ENCODE results near the gene NUPR2. TPM values are rescaled to one million over a fixed set of nuclear protein-coding genes. Genes with fewer than 3 reads are reported as not detected.

Gene NUPR2
- total and polyA plus RNA-seq, 2 experiments from 2014 or later: not detected

DNA sequence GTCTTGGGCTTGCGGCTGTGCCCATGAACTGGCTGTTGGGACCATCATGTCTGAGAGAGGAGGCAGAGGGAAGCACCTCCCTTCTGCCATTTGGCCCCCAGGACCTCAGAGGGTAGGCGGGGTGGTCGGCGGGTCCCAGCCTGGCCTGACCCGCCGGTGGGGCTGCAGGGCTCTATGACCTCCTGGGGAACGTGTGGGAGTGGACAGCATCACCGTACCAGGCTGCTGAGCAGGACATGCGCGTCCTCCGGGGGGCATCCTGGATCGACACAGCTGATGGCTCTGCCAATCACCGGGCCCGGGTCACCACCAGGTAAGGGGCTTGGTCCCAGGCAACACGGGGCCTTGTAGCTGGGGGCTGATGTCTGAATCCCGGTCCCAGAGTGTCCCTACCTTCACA, 38.0 kb downstream of the NUPR2 start:
- H3K4me3 ChIP-seq: no peak overlapping the region
- H4K20me1 ChIP-seq (replicated peaks; ENCODE audit: insufficient read depth): no peaks in the 10 kb centered on the region

DNA sequence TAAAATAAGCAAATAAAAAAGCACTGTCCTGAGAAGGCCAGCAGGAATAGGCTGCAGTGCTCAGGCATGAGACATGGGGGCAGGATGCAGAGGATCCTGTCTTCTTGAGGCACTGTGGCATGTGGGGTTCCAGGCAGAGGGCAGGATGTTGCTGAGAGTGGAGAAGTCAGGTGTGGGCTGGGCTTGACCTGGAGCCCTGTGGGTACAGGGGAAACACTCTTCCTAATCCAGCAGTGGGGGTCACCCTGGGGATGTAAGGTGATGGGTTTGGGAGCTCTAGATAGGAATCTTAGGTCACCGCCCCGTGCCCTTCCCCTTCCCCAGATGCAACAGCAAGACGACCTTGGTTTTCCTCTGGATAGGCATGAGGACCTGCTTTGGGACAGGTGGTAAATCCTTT, 38.5 kb downstream of the NUPR2 start:
- Histone ChIP-seq H4K20me1 (replicated peaks; ENCODE audit: insufficient read depth) (no peaks in the 10 kb centered on the region), H3K4me3 (no peak overlapping the region), H3K27me3 (ENCODE audit: insufficient read depth) (no peaks in the 10 kb centered on the region), H3F3A (replicated peaks; ENCODE audit: low read depth) (0 out of 2 replicates have a peak, but pooled peaks cover 4% of the 10 kb centered on the region), H3K79me2 (replicated peaks; ENCODE audit: insufficient read depth) (no peaks in the 10 kb centered on the region), H2AFZ (no peak overlapping the region), H3K4me1 (ENCODE audit: insufficient read depth) (no peaks in the 10 kb centered on the region), H3K27ac (ENCODE audit: low read depth) (no peak overlapping the region), H3K36me3 (ENCODE audit: insufficient read depth) (no peaks in the 10 kb centered on the region; the same call in 1 of the 2 replicates), H3K4me2 (no peak overlapping the region), H3K9me2 (ENCODE audit: insufficient read depth) (no peaks in the 10 kb centered on the region)
- DNase-seq (ENCODE audit: low spot score) (no peak), ATAC-seq (no peak)
- H3K4me1 Mint-ChIP-seq: peaks cover 2% of the 10 kb centered on the region
- peaks cover 28% of the 10 kb centered on the region for H3K36me3 Mint-ChIP-seq (ENCODE audit: low read depth)
- H3K9me3 Mint-ChIP-seq: peaks cover 3% of the 10 kb centered on the region; the same call in 1 of the 3 replicates
- H3K4me3 Mint-ChIP-seq: no peak overlapping the region
- H3K27me3 Mint-ChIP-seq (ENCODE audit: insufficient read depth, low read depth, poor library complexity): peaks cover 11% of the 10 kb centered on the region
- no peak for TF ChIP-seq ZNF114 (CRISPR knock-in tag; IDR thresholded peaks at IDR 0.05)
- no peak for TF ChIP-seq EZH2 (IDR thresholded peaks at IDR 0.05; ENCODE audit: low read depth, unreplicated experiment)
- no peak for TF ChIP-seq EZH2phosphoT487 (IDR thresholded peaks at IDR 0.05; ENCODE audit: unreplicated experiment)
- TF ChIP-seq NANOG (IDR thresholded peaks at IDR 0.05; ENCODE audit: borderline replicate concordance): no peak
- TF ChIP-seq, protein P1, sequence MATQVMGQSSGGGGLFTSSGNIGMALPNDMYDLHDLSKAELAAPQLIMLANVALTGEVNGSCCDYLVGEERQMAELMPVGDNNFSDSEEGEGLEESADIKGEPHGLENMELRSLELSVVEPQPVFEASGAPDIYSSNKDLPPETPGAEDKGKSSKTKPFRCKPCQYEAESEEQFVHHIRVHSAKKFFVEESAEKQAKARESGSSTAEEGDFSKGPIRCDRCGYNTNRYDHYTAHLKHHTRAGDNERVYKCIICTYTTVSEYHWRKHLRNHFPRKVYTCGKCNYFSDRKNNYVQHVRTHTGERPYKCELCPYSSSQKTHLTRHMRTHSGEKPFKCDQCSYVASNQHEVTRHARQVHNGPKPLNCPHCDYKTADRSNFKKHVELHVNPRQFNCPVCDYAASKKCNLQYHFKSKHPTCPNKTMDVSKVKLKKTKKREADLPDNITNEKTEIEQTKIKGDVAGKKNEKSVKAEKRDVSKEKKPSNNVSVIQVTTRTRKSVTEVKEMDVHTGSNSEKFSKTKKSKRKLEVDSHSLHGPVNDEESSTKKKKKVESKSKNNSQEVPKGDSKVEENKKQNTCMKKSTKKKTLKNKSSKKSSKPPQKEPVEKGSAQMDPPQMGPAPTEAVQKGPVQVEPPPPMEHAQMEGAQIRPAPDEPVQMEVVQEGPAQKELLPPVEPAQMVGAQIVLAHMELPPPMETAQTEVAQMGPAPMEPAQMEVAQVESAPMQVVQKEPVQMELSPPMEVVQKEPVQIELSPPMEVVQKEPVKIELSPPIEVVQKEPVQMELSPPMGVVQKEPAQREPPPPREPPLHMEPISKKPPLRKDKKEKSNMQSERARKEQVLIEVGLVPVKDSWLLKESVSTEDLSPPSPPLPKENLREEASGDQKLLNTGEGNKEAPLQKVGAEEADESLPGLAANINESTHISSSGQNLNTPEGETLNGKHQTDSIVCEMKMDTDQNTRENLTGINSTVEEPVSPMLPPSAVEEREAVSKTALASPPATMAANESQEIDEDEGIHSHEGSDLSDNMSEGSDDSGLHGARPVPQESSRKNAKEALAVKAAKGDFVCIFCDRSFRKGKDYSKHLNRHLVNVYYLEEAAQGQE (IDR thresholded peaks at IDR 0.05; ENCODE audit: unreplicated experiment): no peak
- no peak for TF ChIP-seq ZNF331 (CRISPR knock-in tag; IDR thresholded peaks at IDR 0.05; ENCODE audit: low read depth)
- no peak for TF ChIP-seq POLR2AphosphoS5 (IDR thresholded peaks at IDR 0.05; ENCODE audit: low read depth)
- TF ChIP-seq, protein P2, sequence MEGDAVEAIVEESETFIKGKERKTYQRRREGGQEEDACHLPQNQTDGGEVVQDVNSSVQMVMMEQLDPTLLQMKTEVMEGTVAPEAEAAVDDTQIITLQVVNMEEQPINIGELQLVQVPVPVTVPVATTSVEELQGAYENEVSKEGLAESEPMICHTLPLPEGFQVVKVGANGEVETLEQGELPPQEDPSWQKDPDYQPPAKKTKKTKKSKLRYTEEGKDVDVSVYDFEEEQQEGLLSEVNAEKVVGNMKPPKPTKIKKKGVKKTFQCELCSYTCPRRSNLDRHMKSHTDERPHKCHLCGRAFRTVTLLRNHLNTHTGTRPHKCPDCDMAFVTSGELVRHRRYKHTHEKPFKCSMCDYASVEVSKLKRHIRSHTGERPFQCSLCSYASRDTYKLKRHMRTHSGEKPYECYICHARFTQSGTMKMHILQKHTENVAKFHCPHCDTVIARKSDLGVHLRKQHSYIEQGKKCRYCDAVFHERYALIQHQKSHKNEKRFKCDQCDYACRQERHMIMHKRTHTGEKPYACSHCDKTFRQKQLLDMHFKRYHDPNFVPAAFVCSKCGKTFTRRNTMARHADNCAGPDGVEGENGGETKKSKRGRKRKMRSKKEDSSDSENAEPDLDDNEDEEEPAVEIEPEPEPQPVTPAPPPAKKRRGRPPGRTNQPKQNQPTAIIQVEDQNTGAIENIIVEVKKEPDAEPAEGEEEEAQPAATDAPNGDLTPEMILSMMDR (conservative IDR thresholded peaks at IDR 0.05; ENCODE audit: low read depth in 2 of 2): no peak
- TF ChIP-seq, protein P3, sequence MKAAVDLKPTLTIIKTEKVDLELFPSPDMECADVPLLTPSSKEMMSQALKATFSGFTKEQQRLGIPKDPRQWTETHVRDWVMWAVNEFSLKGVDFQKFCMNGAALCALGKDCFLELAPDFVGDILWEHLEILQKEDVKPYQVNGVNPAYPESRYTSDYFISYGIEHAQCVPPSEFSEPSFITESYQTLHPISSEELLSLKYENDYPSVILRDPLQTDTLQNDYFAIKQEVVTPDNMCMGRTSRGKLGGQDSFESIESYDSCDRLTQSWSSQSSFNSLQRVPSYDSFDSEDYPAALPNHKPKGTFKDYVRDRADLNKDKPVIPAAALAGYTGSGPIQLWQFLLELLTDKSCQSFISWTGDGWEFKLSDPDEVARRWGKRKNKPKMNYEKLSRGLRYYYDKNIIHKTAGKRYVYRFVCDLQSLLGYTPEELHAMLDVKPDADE (IDR thresholded peaks at IDR 0.05): no peak
- no peak for TF ChIP-seq STAT1 (IDR thresholded peaks at IDR 0.05; ENCODE audit: unreplicated experiment)
- TF ChIP-seq JUNB (IDR thresholded peaks at IDR 0.05; ENCODE audit: unreplicated experiment): no peak
- H3K27ac Mint-ChIP-seq: no peak overlapping the region

More for the DNA sequence above, 38.0 kb downstream of the NUPR2 start:
- H3K4me1 Mint-ChIP-seq: peaks cover 2% of the 10 kb centered on the region; the same call in 2 of the 3 replicates
- DNase-seq (ENCODE audit: low spot score) (no peak), ATAC-seq (no peak)
- Histone ChIP-seq H3K36me3 (ENCODE audit: insufficient read depth) (no peaks in the 10 kb centered on the region; the same call in 1 of the 2 replicates), H3K79me2 (replicated peaks; ENCODE audit: insufficient read depth) (no peaks in the 10 kb centered on the region), H3K4me1 (ENCODE audit: insufficient read depth) (no peaks in the 10 kb centered on the region), H3K27me3 (ENCODE audit: insufficient read depth) (no peaks in the 10 kb centered on the region), H3K4me2 (no peak overlapping the region), H3F3A (replicated peaks; ENCODE audit: low read depth) (0 out of 2 replicates have a peak, but pooled peaks cover 1% of the 10 kb centered on the region), H3K9me2 (ENCODE audit: insufficient read depth) (no peaks in the 10 kb centered on the region), H3K27ac (ENCODE audit: low read depth) (no peak overlapping the region), H2AFZ (no peak overlapping the region)
- H3K9me3 Mint-ChIP-seq: no peaks in the 10 kb centered on the region; the same call in 2 of the 3 replicates
- no peak for TF ChIP-seq ZNF114 (CRISPR knock-in tag; IDR thresholded peaks at IDR 0.05)
- TF ChIP-seq ZNF331 (CRISPR knock-in tag; IDR thresholded peaks at IDR 0.05; ENCODE audit: low read depth): no peak
- no peak for TF ChIP-seq EZH2 (IDR thresholded peaks at IDR 0.05; ENCODE audit: low read depth, unreplicated experiment)
- no peak for TF ChIP-seq JUNB (IDR thresholded peaks at IDR 0.05; ENCODE audit: unreplicated experiment)
- no peak for TF ChIP-seq EZH2phosphoT487 (IDR thresholded peaks at IDR 0.05; ENCODE audit: unreplicated experiment)
- no peak for TF ChIP-seq STAT1 (IDR thresholded peaks at IDR 0.05; ENCODE audit: unreplicated experiment)
- TF ChIP-seq, protein P1 (IDR thresholded peaks at IDR 0.05; ENCODE audit: unreplicated experiment): no peak
- peaks cover 11% of the 10 kb centered on the region for H3K27me3 Mint-ChIP-seq (ENCODE audit: insufficient read depth, low read depth, poor library complexity)
- no peak overlapping the region for H3K27ac Mint-ChIP-seq
- peaks cover 23% of the 10 kb centered on the region for H3K36me3 Mint-ChIP-seq (ENCODE audit: low read depth)
- H3K4me3 Mint-ChIP-seq: no peak overlapping the region

Measured in GM23338 (cell line).